GDM1 (cell line): Measurements from ENCODE around the gene TAF1D.

ENCODE experiments used
- DNase-seq: peaks from one replicate; lab custom pipeline; 2025; lab: John Stamatoyannopoulos, UW

Gene TAF1D

GRCh38 chr11:93747122-93747521 is 5.8 kb upstream of the TAF1D start:
- DNase-seq, result no peak

GRCh38 chr11:93746101-93746500 is 4.8 kb upstream of the TAF1D start:
- no peak for DNase-seq

GRCh38 chr11:93745005-93745755 is 3.9 kb upstream of the TAF1D start:
- peak; percentile 59 for DNase-seq

- no peak for DNase-seq
These were observed 3.3 kb upstream of the TAF1D start for GRCh38 chr11:93744669-93745004.

GRCh38 chr11:93743291-93743690 is 2.0 kb upstream of the TAF1D start:
- DNase-seq, result no peak

- DNase-seq, result no peak
These were observed 559 bp upstream of the TAF1D start for GRCh38 chr11:93741882-93742226.

GRCh38 chr11:93740730-93741093 is 583 bp downstream of the TAF1D start:
- DNase-seq, result peak; percentile 36

- no peak for DNase-seq
These were observed 1.1 kb downstream of the TAF1D start for GRCh38 chr11:93740031-93740729.

GRCh38 chr11:93738647-93739081 is 2.6 kb downstream of the TAF1D start:
- DNase-seq, result no peak

GRCh38 chr11:93737904-93738612 is 3.2 kb downstream of the TAF1D start:
- no peak for DNase-seq

- no peak for DNase-seq
These were observed 5.2 kb downstream of the TAF1D start for GRCh38 chr11:93736129-93736528.

GRCh38 chr11:93735627-93736026 is 5.7 kb downstream of the TAF1D start:
- DNase-seq, result no peak

- DNase-seq, result no peak
These were observed 6.7 kb downstream of the TAF1D start for GRCh38 chr11:93734427-93735222.

- no peak for DNase-seq
These were observed 7.8 kb downstream of the TAF1D start for GRCh38 chr11:93733474-93733873.

GRCh38 chr11:93732237-93732892 is 8.9 kb downstream of the TAF1D start:
- no peak for DNase-seq

- DNase-seq, result no peak
These were observed 10.9 kb downstream of the TAF1D start for GRCh38 chr11:93730108-93731107.

- DNase-seq, result no peak
These were observed 12.1 kb downstream of the TAF1D start for GRCh38 chr11:93729129-93729616.

- no peak for DNase-seq
These were observed 12.5 kb downstream of the TAF1D start for GRCh38 chr11:93728792-93729128.

- no peak for DNase-seq
These were observed 13.1 kb downstream of the TAF1D start for GRCh38 chr11:93727985-93728791.

- no peak for DNase-seq
These were observed 17.2 kb downstream of the TAF1D start for GRCh38 chr11:93724089-93724488.
